ENCODE data around the gene KIF26B.

- TF ChIP-seq, protein P1, sequence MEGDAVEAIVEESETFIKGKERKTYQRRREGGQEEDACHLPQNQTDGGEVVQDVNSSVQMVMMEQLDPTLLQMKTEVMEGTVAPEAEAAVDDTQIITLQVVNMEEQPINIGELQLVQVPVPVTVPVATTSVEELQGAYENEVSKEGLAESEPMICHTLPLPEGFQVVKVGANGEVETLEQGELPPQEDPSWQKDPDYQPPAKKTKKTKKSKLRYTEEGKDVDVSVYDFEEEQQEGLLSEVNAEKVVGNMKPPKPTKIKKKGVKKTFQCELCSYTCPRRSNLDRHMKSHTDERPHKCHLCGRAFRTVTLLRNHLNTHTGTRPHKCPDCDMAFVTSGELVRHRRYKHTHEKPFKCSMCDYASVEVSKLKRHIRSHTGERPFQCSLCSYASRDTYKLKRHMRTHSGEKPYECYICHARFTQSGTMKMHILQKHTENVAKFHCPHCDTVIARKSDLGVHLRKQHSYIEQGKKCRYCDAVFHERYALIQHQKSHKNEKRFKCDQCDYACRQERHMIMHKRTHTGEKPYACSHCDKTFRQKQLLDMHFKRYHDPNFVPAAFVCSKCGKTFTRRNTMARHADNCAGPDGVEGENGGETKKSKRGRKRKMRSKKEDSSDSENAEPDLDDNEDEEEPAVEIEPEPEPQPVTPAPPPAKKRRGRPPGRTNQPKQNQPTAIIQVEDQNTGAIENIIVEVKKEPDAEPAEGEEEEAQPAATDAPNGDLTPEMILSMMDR (conservative IDR thresholded peaks at IDR 0.05; ENCODE audit: low read depth, low read length) = no peak
- TF ChIP-seq POLR2A (IDR thresholded peaks at IDR 0.05; ENCODE audit: low read depth, low read length) = no peak
- no peak for TF ChIP-seq BHLHE40 (IDR thresholded peaks at IDR 0.05; ENCODE audit: low read depth, low read length)
- TF ChIP-seq CEBPB (IDR thresholded peaks at IDR 0.05; ENCODE audit: low read depth, low read length) = no peak
- no peak for TF ChIP-seq CHD1 (IDR thresholded peaks at IDR 0.05; ENCODE audit: low read depth, low read length)
- no peak for TF ChIP-seq RFX5 (IDR thresholded peaks at IDR 0.05; ENCODE audit: low read depth, low read length)
- TF ChIP-seq USF2 (IDR thresholded peaks at IDR 0.05; ENCODE audit: low read depth, low read length) = no peak
- TF ChIP-seq MAFK (IDR thresholded peaks at IDR 0.05; ENCODE audit: low read depth, low read length) = no peak
- no peak for TF ChIP-seq RCOR1 (IDR thresholded peaks at IDR 0.05; ENCODE audit: insufficient replicate concordance, low read length)
- TF ChIP-seq RAD21 (IDR thresholded peaks at IDR 0.05; ENCODE audit: low read length) = no peak
- TF ChIP-seq MAZ (IDR thresholded peaks at IDR 0.05; ENCODE audit: borderline replicate concordance, low read depth, low read length) = no peak
- no peak for TF ChIP-seq SMC3 (IDR thresholded peaks at IDR 0.05; ENCODE audit: low read depth, low read length)
- TF ChIP-seq MXI1 (IDR thresholded peaks at IDR 0.05; ENCODE audit: borderline replicate concordance, low read depth, low read length) = no peak
Measured at GRCh38 chr1:245657371-245657770, 502.6 kb downstream of the KIF26B start.

All from IMR-90 (cell line).